Liver (tissue), 9 donors: ENCODE measurements around the gene SLC7A14. TPM values are rescaled to one million over a fixed set of nuclear protein-coding genes. Genes with fewer than 3 reads are reported as not detected.

ENCODE experiments used
- DNase-seq: peaks from one replicate; pipeline ENCODE4 v3.0.0-alpha.2; 2017; ENCODE audit warnings: low spot score
- H3K27ac ChIP-seq, 2 donors: one replicate each; pipeline ENCODE4 v1.7.0; 2013; ENCODE audit warnings: inconsistent platforms in 2 of 2, low read length in 2 of 2, control low read depth in 1 of 2, low read depth in 1 of 2, mild to moderate bottlenecking in 1 of 2
- H3K27me3 ChIP-seq, 4 donors: one replicate each; pipeline versions ENCODE4 v1.6.1 to v1.7.0; 2013; ENCODE audit warnings: low read length in 3 of 4, inconsistent platforms in 1 of 4, mild to moderate bottlenecking in 1 of 4, moderate library complexity in 1 of 4; ENCODE audit not compliant: control insufficient read depth in 4 of 4, insufficient read depth in 4 of 4
- H3K36me3 ChIP-seq, 4 donors: one replicate each; pipeline versions ENCODE4 v1.6.1 to v1.7.0; 2013; ENCODE audit warnings: low read length in 3 of 4, mild to moderate bottlenecking in 3 of 4, low read depth in 1 of 4, moderate library complexity in 1 of 4; ENCODE audit not compliant: control insufficient read depth in 4 of 4, insufficient read depth in 3 of 4
- H3K4me1 ChIP-seq, 4 donors: one replicate each; pipeline versions ENCODE4 v1.6.1 to v1.7.0; 2013; ENCODE audit warnings: low read length in 3 of 4, mild to moderate bottlenecking in 3 of 4, moderate library complexity in 1 of 4; ENCODE audit not compliant: control insufficient read depth in 4 of 4, insufficient read depth in 4 of 4
- H3K4me3 ChIP-seq, 3 donors: one replicate each; pipeline versions ENCODE4 v1.6.1 to v1.7.0; 2013; ENCODE audit warnings: low read length in 3 of 3, control low read depth in 1 of 3, low read depth in 1 of 3, mild to moderate bottlenecking in 1 of 3
- H3K9ac ChIP-seq, 2 donors: one replicate each; pipeline ENCODE4 v1.7.0; 2013; ENCODE audit warnings: low read length in 2 of 2, mild to moderate bottlenecking in 2 of 2, moderate library complexity in 2 of 2, control low read depth in 1 of 2, low read depth in 1 of 2
- H3K9me3 ChIP-seq, 4 donors: one replicate each; pipeline versions ENCODE4 v1.6.1 to v1.7.0; 2013; ENCODE audit warnings: low read length in 3 of 4; ENCODE audit not compliant: control insufficient read depth in 4 of 4
- CTCF ChIP-seq: fragments of 150-350 bp; IDR thresholded peaks from 2 replicates; pipeline ENCODE4 v1.5.1; 2017; ENCODE audit warnings: improper control_type of control experiment, low read depth, low read length; ENCODE audit not compliant: missing input control
- EGR1 ChIP-seq, 2 donors: IDR thresholded peaks; 2 replicates each; pipeline ENCODE4 v1.6.1; 2016 to 2018; ENCODE audit warnings: antibody characterized with exemption in 2 of 2, low read depth in 2 of 2
- FOXA1 ChIP-seq: IDR thresholded peaks from 2 replicates; pipeline ENCODE4 v1.6.1; 2016; ENCODE audit warnings: antibody characterized with exemption
- FOXA2 ChIP-seq: IDR thresholded peaks from 2 replicates; pipeline ENCODE4 v1.6.1; 2016; ENCODE audit warnings: antibody characterized with exemption
- GABPA ChIP-seq, 2 donors: IDR thresholded peaks in 1 of 2; conservative IDR thresholded peaks in 1 of 2; 2 replicates each; pipeline ENCODE4 v1.6.1; 2016; ENCODE audit warnings: antibody characterized with exemption in 2 of 2, mild to moderate bottlenecking in 1 of 2, moderate library complexity in 1 of 2
- HNF4A ChIP-seq, 2 donors: conservative IDR thresholded peaks; 2 replicates each; pipeline ENCODE4 v1.6.1; 2016; ENCODE audit warnings: antibody characterized with exemption in 2 of 2, mild to moderate bottlenecking in 2 of 2
- HNF4G ChIP-seq: IDR thresholded peaks from 2 replicates; pipeline ENCODE4 v1.6.1; 2016; ENCODE audit warnings: antibody characterized with exemption
- JUND ChIP-seq, 2 donors: IDR thresholded peaks; 2 replicates each; pipeline ENCODE4 v1.6.1; 2016; ENCODE audit warnings: antibody characterized with exemption in 2 of 2
- MAX ChIP-seq: IDR thresholded peaks from 2 replicates; pipeline ENCODE4 v1.6.1; 2016; ENCODE audit warnings: antibody characterized with exemption
- NR2F2 ChIP-seq: IDR thresholded peaks from 2 replicates; pipeline ENCODE4 v1.6.1; 2016; ENCODE audit warnings: antibody characterized with exemption
- RXRA ChIP-seq, 2 donors: IDR thresholded peaks; 2 replicates each; pipeline ENCODE4 v1.6.1; 2017 to 2018; ENCODE audit warnings: antibody characterized with exemption in 2 of 2, mild to moderate bottlenecking in 1 of 2
- SP1 ChIP-seq: IDR thresholded peaks from 2 replicates; pipeline ENCODE4 v1.6.1; 2018; ENCODE audit warnings: antibody characterized with exemption, mild to moderate bottlenecking
- TAF1 ChIP-seq: conservative IDR thresholded peaks from 2 replicates; pipeline ENCODE4 v1.6.1; 2016; ENCODE audit warnings: antibody characterized with exemption, mild to moderate bottlenecking
- ZBTB33 ChIP-seq: IDR thresholded peaks from 2 replicates; pipeline ENCODE4 v1.6.1; 2016; ENCODE audit warnings: antibody characterized with exemption
- WGBS: extraction: QIAGEN DNeasy Blood & Tissue Kit; methylation state at CpG from one replicate; pipeline ENCODE4 v1.1.7; 2013; 5-methylcytosine and 5-hydroxymethylcytosine counted together
- polyA plus RNA-seq, 2 donors: library from polyadenylated mRNA; stranded (reverse) in 1 of 2; unstranded in 1 of 2; fragments of 200-250 nt in 1 of 2; fragments of >200 nt in 1 of 2; fragmentation: Nextera tagmentation in 1 of 2; extraction: Ambion mirVana in 1 of 2; gene quantifications; one replicate each; pipeline versions ENCODE4 v1.2.1 to v1.2.3, GENCODE V29; 2013 to 2015
- total RNA-seq, 2 donors: library from RNA; depleted of rRNA; stranded (reverse); fragments of >200 nt; gene quantifications; one replicate each; pipeline ENCODE4 v1.2.3, GENCODE V29; 2014
- donor health status: healthy.
- donor health status: healthy.
- donor health status: healthy.
- donor health status: healthy.
- donor health status: healthy.

Gene SLC7A14
- total and polyA plus RNA-seq, 4 donors: under 0.01 to 0.01 (median under 0.01) TPM; not detected in 1

GRCh38 chr3:170542704-170543103, 43.2 kb downstream of the SLC7A14 start:
- H3K36me3 ChIP-seq: no peaks in the 10 kb centered on the region
- H3K4me1 ChIP-seq: no peaks in the 10 kb centered on the region
- H3K9me3 ChIP-seq: no peaks in the 10 kb centered on the region
- DNase-seq: no peak
- no peak overlapping the region for H3K27ac ChIP-seq
- no peak overlapping the region for H3K4me3 ChIP-seq
- H3K9ac ChIP-seq: no peak overlapping the region
- TF ChIP-seq EGR1 (IDR thresholded peaks at IDR 0.05; ENCODE audit: low read depth in 2 of 2): no peak
- no peak for TF ChIP-seq JUND (IDR thresholded peaks at IDR 0.05)
- TF ChIP-seq SP1: no peak
- TF ChIP-seq TAF1: no peak
- no peak for TF ChIP-seq MAX
- TF ChIP-seq FOXA2: no peak
- TF ChIP-seq ZBTB33: no peak
- no peak for TF ChIP-seq CTCF
- TF ChIP-seq RXRA (IDR thresholded peaks at IDR 0.05): no peak
- TF ChIP-seq FOXA1: no peak
- no peak for TF ChIP-seq GABPA (IDR thresholded peaks at IDR 0.05 in 1 of 2, conservative IDR thresholded peaks at IDR 0.05 in 1 of 2)
- no peak for TF ChIP-seq HNF4A (conservative IDR thresholded peaks at IDR 0.05)
- no peak for TF ChIP-seq HNF4G
- no peak for TF ChIP-seq NR2F2
- no peaks in the 10 kb centered on the region for H3K27me3 ChIP-seq
- WGBS: 86% methylated on average over 3 of the region's 3 CpGs

- DNase-seq: no peak
- H3K4me1 ChIP-seq: no peaks in the 10 kb centered on the region
- H3K9me3 ChIP-seq: no peaks in the 10 kb centered on the region
- H3K36me3 ChIP-seq: no peaks in the 10 kb centered on the region
- H3K9ac ChIP-seq: no peak overlapping the region
- WGBS: 93% methylated on average over 3 of the region's 3 CpGs
- no peak overlapping the region for H3K4me3 ChIP-seq
- H3K27me3 ChIP-seq: no peaks in the 10 kb centered on the region
- TF ChIP-seq JUND (IDR thresholded peaks at IDR 0.05): no peak
- TF ChIP-seq TAF1: no peak
- TF ChIP-seq SP1: no peak
- no peak for TF ChIP-seq RXRA (IDR thresholded peaks at IDR 0.05)
- TF ChIP-seq CTCF: no peak
- TF ChIP-seq ZBTB33: no peak
- no peak for TF ChIP-seq HNF4A (conservative IDR thresholded peaks at IDR 0.05)
- H3K27ac ChIP-seq: no peak overlapping the region
Measured at GRCh38 chr3:170539897-170540296, 46.0 kb downstream of the SLC7A14 start.
